H9 (cell line): Measurements from ENCODE around the gene LRRC51. TPM values are rescaled to one million over a fixed set of nuclear protein-coding genes. Genes with fewer than 3 reads are reported as not detected.

Source experiments
- DNase-seq: peaks from one replicate; pipeline ENCODE4 v3.0.0-alpha.2; 2017
- H2AFZ ChIP-seq: one replicate; pipeline ENCODE4 v1.6.1; 2013; ENCODE audit warnings: mild to moderate bottlenecking, low read length, control low read depth, moderate library complexity
- H2AK5ac ChIP-seq: 2 replicates; pipeline ENCODE4 v1.6.1; 2013; ENCODE audit warnings: low read length, control low read depth, mixed read lengths; ENCODE audit not compliant: insufficient read length
- H2BK120ac ChIP-seq: one replicate; pipeline ENCODE4 v1.6.1; 2013; ENCODE audit warnings: low read depth, mild to moderate bottlenecking, low read length, control low read depth, inconsistent platforms; ENCODE audit not compliant: poor library complexity, severe bottlenecking
- H2BK12ac ChIP-seq: 2 replicates; pipeline ENCODE4 v1.6.1; 2013; ENCODE audit warnings: low read length, control low read depth, mixed read lengths, low read depth; ENCODE audit not compliant: insufficient read length
- H2BK15ac ChIP-seq: 2 replicates; pipeline ENCODE4 v1.6.1; 2013; ENCODE audit warnings: low read depth, low read length, control low read depth
- H2BK20ac ChIP-seq: one replicate; pipeline ENCODE4 v1.6.1; 2013; ENCODE audit warnings: low read depth, mild to moderate bottlenecking, low read length, control low read depth, inconsistent platforms; ENCODE audit not compliant: poor library complexity, severe bottlenecking
- H2BK5ac ChIP-seq: 2 replicates; pipeline ENCODE4 v1.6.1; 2013; ENCODE audit warnings: low read length, control low read depth, mixed read lengths; ENCODE audit not compliant: insufficient read length
- H3K14ac ChIP-seq: 2 replicates; pipeline ENCODE4 v1.6.1; 2013; ENCODE audit warnings: low read length, control low read depth; ENCODE audit not compliant: insufficient read depth
- H3K18ac ChIP-seq: 2 replicates; pipeline ENCODE4 v1.6.1; 2013; ENCODE audit warnings: low read depth, mild to moderate bottlenecking, mixed read lengths, low read length, control low read depth; ENCODE audit not compliant: insufficient read length
- H3K23ac ChIP-seq: 2 replicates; pipeline ENCODE4 v1.6.1; 2013; ENCODE audit warnings: low read length, control low read depth, mixed read lengths, low read depth; ENCODE audit not compliant: insufficient read length
- H3K23me2 ChIP-seq: 2 replicates; pipeline ENCODE4 v1.6.1; 2013; ENCODE audit warnings: low read depth, mild to moderate bottlenecking, mixed read lengths, low read length, control low read depth; ENCODE audit not compliant: insufficient read length, poor library complexity, severe bottlenecking
- H3K27ac ChIP-seq: 2 replicates; pipeline ENCODE4 v1.5.1; 2013; ENCODE audit warnings: low read length, control low read depth, mixed read lengths, low read depth; ENCODE audit not compliant: insufficient read length
- H3K27me3 ChIP-seq: 2 replicates; pipeline ENCODE4 v1.6.1; 2013; ENCODE audit warnings: low read length, control low read depth, inconsistent platforms; ENCODE audit not compliant: insufficient read depth
- H3K4ac ChIP-seq: 2 replicates; pipeline ENCODE4 v1.6.1; 2013; ENCODE audit warnings: low read depth, mild to moderate bottlenecking, control low read depth, inconsistent platforms, low read length, moderate library complexity
- H3K4me1 ChIP-seq: 2 replicates; pipeline ENCODE4 v1.6.1; 2013; ENCODE audit warnings: low read length, control low read depth, inconsistent platforms; ENCODE audit not compliant: insufficient read depth
- H3K4me2 ChIP-seq: 2 replicates; pipeline ENCODE4 v1.6.1; 2013; ENCODE audit warnings: low read length, control low read depth, mixed read lengths; ENCODE audit not compliant: insufficient read length, insufficient read depth
- H3K56ac ChIP-seq: 2 replicates; pipeline ENCODE4 v1.6.1; 2013; ENCODE audit warnings: low read depth, mild to moderate bottlenecking, mixed read lengths, low read length, control low read depth; ENCODE audit not compliant: insufficient read length
- H3K79me1 ChIP-seq: 2 replicates; pipeline ENCODE4 v1.6.1; 2013; ENCODE audit warnings: low read depth, mild to moderate bottlenecking, moderate library complexity, low read length, control low read depth, inconsistent platforms; ENCODE audit not compliant: insufficient read depth, poor library complexity, severe bottlenecking
- H3K79me2 ChIP-seq: 2 replicates; pipeline ENCODE4 v1.6.1; 2013; ENCODE audit warnings: low read length, control low read depth, inconsistent platforms; ENCODE audit not compliant: insufficient read depth
- H3K9ac ChIP-seq: 2 replicates; pipeline ENCODE4 v1.6.1; 2013; ENCODE audit warnings: low read length, control low read depth, mixed read lengths; ENCODE audit not compliant: insufficient read length; ENCODE audit errors: extremely low read depth
- H3K9me3 ChIP-seq: one replicate; pipeline ENCODE4 v1.6.1; 2013; ENCODE audit warnings: low read depth, low read length, inconsistent platforms; ENCODE audit not compliant: control insufficient read depth
- H3T11ph ChIP-seq: one replicate; pipeline ENCODE4 v1.6.1; 2013; ENCODE audit warnings: mild to moderate bottlenecking, low read length, control low read depth, inconsistent platforms
- H4K20me1 ChIP-seq: one replicate; pipeline ENCODE4 v1.6.1; 2013; ENCODE audit not compliant: control insufficient read depth, insufficient read length, insufficient read depth
- H4K5ac ChIP-seq: 2 replicates; pipeline ENCODE4 v1.6.1; 2013; ENCODE audit warnings: low read depth, mild to moderate bottlenecking, mixed read lengths, low read length, control low read depth; ENCODE audit not compliant: insufficient read length
- H4K8ac ChIP-seq: replicated peaks from 2 replicates; pipeline ENCODE4 v1.6.1; 2013; ENCODE audit warnings: low read length, control low read depth, mixed read lengths, low read depth; ENCODE audit not compliant: insufficient read length
- H4K91ac ChIP-seq: 2 replicates; pipeline ENCODE4 v1.6.1; 2013; ENCODE audit warnings: low read depth, mild to moderate bottlenecking, moderate library complexity, mixed read lengths, low read length, control low read depth; ENCODE audit not compliant: insufficient read length
- H3K27ac Mint-ChIP-seq, 3 experiments: 2 replicates in 2 of 3; 3 replicates in 1 of 3; pipeline ENCODE4 v1.8.0; 2020 to 2021; ENCODE audit warnings: mixed read lengths in 3 of 3, mild to moderate bottlenecking in 1 of 3, moderate library complexity in 1 of 3
- H3K27me3 Mint-ChIP-seq: 2 replicates; pipeline ENCODE4 v1.8.0; 2021; ENCODE audit warnings: low read depth, mild to moderate bottlenecking, moderate library complexity, mixed read lengths
- H3K36me3 Mint-ChIP-seq, 3 experiments: 2 replicates in 2 of 3; 3 replicates in 1 of 3; pipeline ENCODE4 v1.8.0; 2020 to 2021; ENCODE audit warnings: low read depth in 3 of 3, mixed read lengths in 3 of 3; ENCODE audit not compliant: insufficient read depth in 1 of 3
- H3K4me1 Mint-ChIP-seq, 2 experiments: 2 replicates each; pipeline ENCODE4 v1.8.0; 2020; ENCODE audit warnings: mixed read lengths in 2 of 2
- H3K4me3 Mint-ChIP-seq, 2 experiments: 2 replicates in 1 of 2; 3 replicates in 1 of 2; pipeline ENCODE4 v1.8.0; 2020 to 2021; ENCODE audit warnings: mild to moderate bottlenecking in 2 of 2, mixed read lengths in 2 of 2, moderate library complexity in 1 of 2
- H3K9me3 Mint-ChIP-seq, 2 experiments: 2 replicates in 1 of 2; 3 replicates in 1 of 2; pipeline ENCODE4 v1.8.0; 2020; ENCODE audit warnings: mild to moderate bottlenecking in 2 of 2, mixed read lengths in 2 of 2, moderate library complexity in 1 of 2
- WGBS: extraction: QIAGEN DNeasy Blood & Tissue Kit; methylation state at CpG from one replicate; pipeline ENCODE4 v1.1.7; 2013; ENCODE audit warnings: missing lambda C conversion rate, low lambda C conversion rate, mixed read lengths; ENCODE audit not compliant: insufficient read length; ENCODE audit errors: extremely low coverage; 5-methylcytosine and 5-hydroxymethylcytosine counted together
- microRNA-seq: library from miRNA; unstranded; fragments of <30 nt; microRNA quantifications from one replicate; pipeline ENCODE4, GENCODE V29; 2020; ENCODE audit warnings: borderline microRNAs expressed
- total RNA-seq: library from RNA; stranded (reverse); gene quantifications from 2 replicates; pipeline ENCODE4 v1.2.1, GENCODE V29; 2021
- TF ChIP-seq, protein P1 (sequence below): fragments of 200-600 bp; sonication (generic); conservative IDR thresholded peaks from 3 replicates; pipeline ENCODE4 v1.8.0; 2021; ENCODE audit warnings: antibody characterized with exemption, mild to moderate bottlenecking

The LRRC51 gene
- total RNA-seq, 1 experiment from 2014 or later = 3.1 TPM

DNA sequence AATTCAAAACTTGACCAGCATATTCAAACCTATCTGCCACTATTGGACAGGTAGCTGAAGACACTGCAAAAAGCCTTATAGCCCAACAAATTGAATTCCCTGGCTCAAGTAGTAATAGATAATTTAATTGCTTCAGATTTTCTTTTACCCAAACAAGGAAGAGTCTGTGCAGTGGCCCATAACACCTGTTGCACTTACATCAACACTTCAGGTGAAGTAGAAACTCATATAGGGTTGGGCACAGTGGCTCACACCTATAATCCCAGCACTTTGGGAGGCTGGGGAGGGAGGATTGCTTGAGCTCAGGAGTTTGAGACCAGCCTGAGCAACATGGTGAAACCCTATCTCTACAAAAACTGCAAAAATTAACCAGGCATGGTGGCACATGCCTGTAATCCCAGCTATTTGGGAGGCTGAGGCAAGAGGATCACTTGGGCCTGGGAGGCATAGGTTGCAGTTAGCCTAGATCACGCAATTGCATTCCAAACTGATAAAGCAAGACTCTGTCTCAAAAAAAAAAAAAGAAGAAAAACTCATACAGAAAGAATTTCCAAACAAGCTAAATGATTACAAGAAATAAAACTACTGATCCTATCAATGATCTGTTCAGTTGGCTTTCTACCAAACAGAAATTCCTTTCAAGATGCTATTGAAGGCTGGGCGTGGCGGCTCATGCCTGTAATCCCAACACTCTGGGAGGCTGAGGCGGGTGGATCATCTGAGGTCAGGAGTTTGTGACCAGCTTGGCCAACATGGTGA is 64.3 kb downstream of the LRRC51 start:
- H4K91ac ChIP-seq = no peak overlapping the region
- H3K36me3 Mint-ChIP-seq = no peaks in the 10 kb centered on the region
- H2BK12ac ChIP-seq = no peak overlapping the region
- H3K9ac ChIP-seq = no peak overlapping the region
- H2AK5ac ChIP-seq = no peak overlapping the region
- H2BK120ac ChIP-seq = no peak overlapping the region
- H3T11ph ChIP-seq = no peak overlapping the region
- H3K18ac ChIP-seq = no peak overlapping the region
- H3K4me2 ChIP-seq = no peak overlapping the region
- H3K23me2 ChIP-seq = no peaks in the 10 kb centered on the region
- H3K79me2 ChIP-seq = no peaks in the 10 kb centered on the region
- no peak overlapping the region for H3K14ac ChIP-seq
- H2BK20ac ChIP-seq = no peak overlapping the region
- no CpG with 5 or more reads among the region's 4 CpGs for WGBS
- H3K4me1 Mint-ChIP-seq = peaks cover 3 to 5% of the 10 kb centered on the region in 2 experiments; a peak in 3 of 4 replicates
- TF ChIP-seq, protein P1, sequence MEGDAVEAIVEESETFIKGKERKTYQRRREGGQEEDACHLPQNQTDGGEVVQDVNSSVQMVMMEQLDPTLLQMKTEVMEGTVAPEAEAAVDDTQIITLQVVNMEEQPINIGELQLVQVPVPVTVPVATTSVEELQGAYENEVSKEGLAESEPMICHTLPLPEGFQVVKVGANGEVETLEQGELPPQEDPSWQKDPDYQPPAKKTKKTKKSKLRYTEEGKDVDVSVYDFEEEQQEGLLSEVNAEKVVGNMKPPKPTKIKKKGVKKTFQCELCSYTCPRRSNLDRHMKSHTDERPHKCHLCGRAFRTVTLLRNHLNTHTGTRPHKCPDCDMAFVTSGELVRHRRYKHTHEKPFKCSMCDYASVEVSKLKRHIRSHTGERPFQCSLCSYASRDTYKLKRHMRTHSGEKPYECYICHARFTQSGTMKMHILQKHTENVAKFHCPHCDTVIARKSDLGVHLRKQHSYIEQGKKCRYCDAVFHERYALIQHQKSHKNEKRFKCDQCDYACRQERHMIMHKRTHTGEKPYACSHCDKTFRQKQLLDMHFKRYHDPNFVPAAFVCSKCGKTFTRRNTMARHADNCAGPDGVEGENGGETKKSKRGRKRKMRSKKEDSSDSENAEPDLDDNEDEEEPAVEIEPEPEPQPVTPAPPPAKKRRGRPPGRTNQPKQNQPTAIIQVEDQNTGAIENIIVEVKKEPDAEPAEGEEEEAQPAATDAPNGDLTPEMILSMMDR = no peak
- H4K5ac ChIP-seq = no peak overlapping the region
- H3K4me3 Mint-ChIP-seq = no peak overlapping the region
- no peaks in the 10 kb centered on the region for H3K27me3 ChIP-seq
- H3K4me1 ChIP-seq = no peaks in the 10 kb centered on the region; the same call in none of the 2 replicates
- no peak overlapping the region for H2AFZ ChIP-seq
- no peak overlapping the region for H2BK15ac ChIP-seq
- no peak overlapping the region for H3K27ac ChIP-seq
- no peaks in the 10 kb centered on the region; a peak in 1 of 5 replicates for H3K9me3 Mint-ChIP-seq
- no peak for DNase-seq
- H3K23ac ChIP-seq = no peak overlapping the region
- H3K27ac Mint-ChIP-seq = no peak overlapping the region
- no peak overlapping the region for H3K56ac ChIP-seq
- H4K20me1 ChIP-seq = no peaks in the 10 kb centered on the region
- H3K27me3 Mint-ChIP-seq = peaks cover 11% of the 10 kb centered on the region
- H3K79me1 ChIP-seq = no peaks in the 10 kb centered on the region
- no peak overlapping the region for H4K8ac ChIP-seq
- H2BK5ac ChIP-seq = no peak overlapping the region
- no peak overlapping the region for H3K4ac ChIP-seq
- no peaks in the 10 kb centered on the region for H3K9me3 ChIP-seq

Small RNA genes within 50 kb of the gene (microRNA-seq; reads per million reads assigned to microRNA genes)
- gene MIR3165 = not detected

Other genes with a start within 250 kb of the LRRC51 start
- not detected in 2 replicates for gene DEFB108B, start 247.7 kb upstream of the LRRC51 start, total RNA-seq
- not detected in 2 replicates for gene DEFB131B, start 202.4 kb upstream of the LRRC51 start, total RNA-seq
- 9.1 and 11.0 TPM in 2 replicates for gene XNDC1N, start 152.3 kb upstream of the LRRC51 start, total RNA-seq
- gene RNF121, start 151.8 kb upstream of the LRRC51 start, total RNA-seq = 53.3 and 56.9 TPM in 2 replicates
- 10.2 and 10.6 TPM in 2 replicates for gene IL18BP, start 81.9 kb upstream of the LRRC51 start, total RNA-seq
- 127 and 136 TPM in 2 replicates for gene NUMA1, start 308 bp upstream of the LRRC51 start, total RNA-seq
- gene LAMTOR1, start 22.4 kb downstream of the LRRC51 start, total RNA-seq = 96.2 and 96.3 TPM in 2 replicates
- not detected in 2 replicates for gene TOMT, start 25.1 kb downstream of the LRRC51 start, total RNA-seq
- gene ANAPC15, start 31.8 kb downstream of the LRRC51 start, total RNA-seq = 72.6 and 79.3 TPM in 2 replicates
- gene FOLR3, start 54.9 kb downstream of the LRRC51 start, total RNA-seq = not detected in 2 replicates
- 0.92 and 1.2 TPM in 2 replicates for gene FOLR1, start 111.3 kb downstream of the LRRC51 start, total RNA-seq
- gene FOLR2, start 135.9 kb downstream of the LRRC51 start, total RNA-seq = not detected in 2 replicates
- gene INPPL1, start 143.9 kb downstream of the LRRC51 start, total RNA-seq = 207 and 214 TPM in 2 replicates
- gene PHOX2A, start 163.3 kb downstream of the LRRC51 start, total RNA-seq = 1.1 and 1.4 TPM in 2 replicates